ENCODE results near the gene ZNF605.

DNA sequence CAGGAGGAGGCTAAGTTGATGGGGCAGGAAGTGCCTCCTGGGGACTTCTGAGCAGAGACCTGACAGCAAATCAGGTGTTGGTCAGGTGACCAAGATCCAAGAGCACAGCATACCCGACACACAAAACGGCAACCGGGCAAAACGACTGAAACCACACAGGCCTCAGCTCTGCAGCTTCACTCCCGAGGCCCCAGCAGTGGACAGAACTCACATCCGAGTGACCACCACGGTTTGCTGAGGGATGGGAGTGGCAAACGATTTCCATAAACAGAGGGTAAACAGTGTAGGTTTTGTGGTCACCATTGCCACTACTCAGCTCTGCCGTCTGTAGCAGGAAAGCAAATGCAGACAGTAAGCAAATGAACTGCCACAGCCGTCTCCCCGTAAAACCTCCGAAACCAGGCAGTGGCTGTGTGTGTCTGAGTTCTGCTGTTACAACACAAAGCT lies 83.1 kb downstream of the ZNF605 start:
- TF ChIP-seq EP300 (IDR thresholded peaks at IDR 0.05), result no peak
- no peak for TF ChIP-seq POLR2AphosphoS5 (IDR thresholded peaks at IDR 0.05)
